ENCODE measurements around the gene LRRC28.

DNA sequence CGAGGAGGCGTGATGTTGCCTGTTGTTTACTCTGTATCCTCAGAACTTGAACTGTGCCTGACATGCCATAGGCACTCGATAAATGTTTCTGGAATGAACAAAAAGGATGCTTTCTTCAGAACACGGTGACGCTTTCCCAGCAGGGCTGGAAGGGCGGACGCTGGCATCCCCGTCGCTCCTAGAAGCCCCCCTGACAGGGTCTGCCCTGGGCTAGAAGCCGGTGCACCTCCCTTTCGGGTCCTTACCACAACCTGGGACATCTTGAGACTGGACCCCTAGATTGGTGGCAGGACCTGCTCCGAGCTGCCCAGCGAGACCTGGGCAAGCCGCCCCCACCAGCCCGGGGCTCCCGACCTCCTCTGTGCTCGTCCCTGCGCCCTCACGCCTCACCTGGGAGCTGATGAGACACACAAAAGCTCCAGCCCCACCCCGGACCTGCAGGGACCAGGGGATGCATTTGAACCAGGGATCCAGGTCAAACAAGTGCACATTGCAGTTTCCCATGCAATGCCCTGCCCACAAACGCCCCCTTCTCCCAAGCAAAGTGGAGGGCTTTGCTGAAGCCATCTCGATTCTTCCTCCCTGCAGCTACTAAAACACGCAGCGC lies 183.3 kb downstream of the LRRC28 start:
- TF ChIP-seq, protein P1, sequence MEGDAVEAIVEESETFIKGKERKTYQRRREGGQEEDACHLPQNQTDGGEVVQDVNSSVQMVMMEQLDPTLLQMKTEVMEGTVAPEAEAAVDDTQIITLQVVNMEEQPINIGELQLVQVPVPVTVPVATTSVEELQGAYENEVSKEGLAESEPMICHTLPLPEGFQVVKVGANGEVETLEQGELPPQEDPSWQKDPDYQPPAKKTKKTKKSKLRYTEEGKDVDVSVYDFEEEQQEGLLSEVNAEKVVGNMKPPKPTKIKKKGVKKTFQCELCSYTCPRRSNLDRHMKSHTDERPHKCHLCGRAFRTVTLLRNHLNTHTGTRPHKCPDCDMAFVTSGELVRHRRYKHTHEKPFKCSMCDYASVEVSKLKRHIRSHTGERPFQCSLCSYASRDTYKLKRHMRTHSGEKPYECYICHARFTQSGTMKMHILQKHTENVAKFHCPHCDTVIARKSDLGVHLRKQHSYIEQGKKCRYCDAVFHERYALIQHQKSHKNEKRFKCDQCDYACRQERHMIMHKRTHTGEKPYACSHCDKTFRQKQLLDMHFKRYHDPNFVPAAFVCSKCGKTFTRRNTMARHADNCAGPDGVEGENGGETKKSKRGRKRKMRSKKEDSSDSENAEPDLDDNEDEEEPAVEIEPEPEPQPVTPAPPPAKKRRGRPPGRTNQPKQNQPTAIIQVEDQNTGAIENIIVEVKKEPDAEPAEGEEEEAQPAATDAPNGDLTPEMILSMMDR (IDR thresholded peaks at IDR 0.05), result no peak
- TF ChIP-seq EZH2phosphoT487 (IDR thresholded peaks at IDR 0.05; ENCODE audit: borderline replicate concordance, low read depth) (no peak), YY1 (IDR thresholded peaks at IDR 0.05; ENCODE audit: low read depth) (no peak), MEF2A (IDR thresholded peaks at IDR 0.05; ENCODE audit: borderline replicate concordance, low read depth) (no peak), SIN3A (IDR thresholded peaks at IDR 0.05; ENCODE audit: borderline replicate concordance, low read depth, low read length) (no peak), POLR2AphosphoS5 (IDR thresholded peaks at IDR 0.05; ENCODE audit: low read depth, low read length) (no peak), RAD21 (IDR thresholded peaks at IDR 0.05; ENCODE audit: low read length) (no peak), GABPA (IDR thresholded peaks at IDR 0.05; ENCODE audit: low read depth) (no peak), CHD2 (IDR thresholded peaks at IDR 0.05; ENCODE audit: low read length, partially characterized antibody) (no peak), NRF1 (IDR thresholded peaks at IDR 0.05; ENCODE audit: low read depth, low read length) (no peak), SMC3 (IDR thresholded peaks at IDR 0.05; ENCODE audit: low read depth, low read length) (no peak)
- TF ChIP-seq, protein P2, sequence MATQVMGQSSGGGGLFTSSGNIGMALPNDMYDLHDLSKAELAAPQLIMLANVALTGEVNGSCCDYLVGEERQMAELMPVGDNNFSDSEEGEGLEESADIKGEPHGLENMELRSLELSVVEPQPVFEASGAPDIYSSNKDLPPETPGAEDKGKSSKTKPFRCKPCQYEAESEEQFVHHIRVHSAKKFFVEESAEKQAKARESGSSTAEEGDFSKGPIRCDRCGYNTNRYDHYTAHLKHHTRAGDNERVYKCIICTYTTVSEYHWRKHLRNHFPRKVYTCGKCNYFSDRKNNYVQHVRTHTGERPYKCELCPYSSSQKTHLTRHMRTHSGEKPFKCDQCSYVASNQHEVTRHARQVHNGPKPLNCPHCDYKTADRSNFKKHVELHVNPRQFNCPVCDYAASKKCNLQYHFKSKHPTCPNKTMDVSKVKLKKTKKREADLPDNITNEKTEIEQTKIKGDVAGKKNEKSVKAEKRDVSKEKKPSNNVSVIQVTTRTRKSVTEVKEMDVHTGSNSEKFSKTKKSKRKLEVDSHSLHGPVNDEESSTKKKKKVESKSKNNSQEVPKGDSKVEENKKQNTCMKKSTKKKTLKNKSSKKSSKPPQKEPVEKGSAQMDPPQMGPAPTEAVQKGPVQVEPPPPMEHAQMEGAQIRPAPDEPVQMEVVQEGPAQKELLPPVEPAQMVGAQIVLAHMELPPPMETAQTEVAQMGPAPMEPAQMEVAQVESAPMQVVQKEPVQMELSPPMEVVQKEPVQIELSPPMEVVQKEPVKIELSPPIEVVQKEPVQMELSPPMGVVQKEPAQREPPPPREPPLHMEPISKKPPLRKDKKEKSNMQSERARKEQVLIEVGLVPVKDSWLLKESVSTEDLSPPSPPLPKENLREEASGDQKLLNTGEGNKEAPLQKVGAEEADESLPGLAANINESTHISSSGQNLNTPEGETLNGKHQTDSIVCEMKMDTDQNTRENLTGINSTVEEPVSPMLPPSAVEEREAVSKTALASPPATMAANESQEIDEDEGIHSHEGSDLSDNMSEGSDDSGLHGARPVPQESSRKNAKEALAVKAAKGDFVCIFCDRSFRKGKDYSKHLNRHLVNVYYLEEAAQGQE (IDR thresholded peaks at IDR 0.05; ENCODE audit: low read depth, low read length), result no peak
